ENCODE data around the gene SELENOO. TPM values are rescaled to one million over a fixed set of nuclear protein-coding genes. Genes with fewer than 3 reads are reported as not detected.

Gene SELENOO
- polyA plus RNA-seq, 1 experiment: 6.8 TPM

- Histone ChIP-seq H3K4me3 (ENCODE audit: low read depth, low read length) (no peak overlapping the region), H3K27ac (ENCODE audit: low read depth, low read length) (no peak overlapping the region), H3K9me3 (ENCODE audit: control insufficient read depth, insufficient read depth, low read length) (no peaks in the 10 kb centered on the region; the same call in 1 of the 2 replicates), H3K27me3 (ENCODE audit: control insufficient read depth, insufficient read depth, low read length) (no peaks in the 10 kb centered on the region)
- CTCF ChIA-PET: no interaction called here
- DNase-seq (ENCODE audit: low read depth, low spot score): no peak
- TF ChIP-seq, protein P1, sequence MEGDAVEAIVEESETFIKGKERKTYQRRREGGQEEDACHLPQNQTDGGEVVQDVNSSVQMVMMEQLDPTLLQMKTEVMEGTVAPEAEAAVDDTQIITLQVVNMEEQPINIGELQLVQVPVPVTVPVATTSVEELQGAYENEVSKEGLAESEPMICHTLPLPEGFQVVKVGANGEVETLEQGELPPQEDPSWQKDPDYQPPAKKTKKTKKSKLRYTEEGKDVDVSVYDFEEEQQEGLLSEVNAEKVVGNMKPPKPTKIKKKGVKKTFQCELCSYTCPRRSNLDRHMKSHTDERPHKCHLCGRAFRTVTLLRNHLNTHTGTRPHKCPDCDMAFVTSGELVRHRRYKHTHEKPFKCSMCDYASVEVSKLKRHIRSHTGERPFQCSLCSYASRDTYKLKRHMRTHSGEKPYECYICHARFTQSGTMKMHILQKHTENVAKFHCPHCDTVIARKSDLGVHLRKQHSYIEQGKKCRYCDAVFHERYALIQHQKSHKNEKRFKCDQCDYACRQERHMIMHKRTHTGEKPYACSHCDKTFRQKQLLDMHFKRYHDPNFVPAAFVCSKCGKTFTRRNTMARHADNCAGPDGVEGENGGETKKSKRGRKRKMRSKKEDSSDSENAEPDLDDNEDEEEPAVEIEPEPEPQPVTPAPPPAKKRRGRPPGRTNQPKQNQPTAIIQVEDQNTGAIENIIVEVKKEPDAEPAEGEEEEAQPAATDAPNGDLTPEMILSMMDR (IDR thresholded peaks at IDR 0.05; ENCODE audit: low read depth, low read length): no peak
- POLR2A ChIA-PET: interaction anchor here (0.7 kb wide), 1 partner anchor 256 kb away, joined by 3 read pairs; no protein-coding TSS in a partner anchor
Measured at GRCh38 chr22:50207383-50208140, 6.8 kb downstream of the SELENOO start.

- no peak overlapping the region for H3K27ac ChIP-seq (ENCODE audit: low read depth, low read length)
- H3K27me3 ChIP-seq (ENCODE audit: control insufficient read depth, insufficient read depth, low read length): no peaks in the 10 kb centered on the region
- CTCF ChIA-PET: interaction anchor here (0.7 kb wide), 2 partner anchors 60 to 414 kb away, joined by 3 read pairs; no protein-coding TSS in a partner anchor
- TF ChIP-seq, protein P1 (IDR thresholded peaks at IDR 0.05; ENCODE audit: low read depth, low read length): no peak
- H3K9me3 ChIP-seq (ENCODE audit: control insufficient read depth, insufficient read depth, low read length): no peaks in the 10 kb centered on the region; the same call in 1 of the 2 replicates
- POLR2A ChIA-PET: no interaction called here
- no peak overlapping the region for H3K4me3 ChIP-seq (ENCODE audit: low read depth, low read length)
- no peak for DNase-seq (ENCODE audit: low read depth, low spot score)
Measured at GRCh38 chr22:50208430-50208938, 7.7 kb downstream of the SELENOO start.

GRCh38 chr22:50208939-50209892, 8.4 kb downstream of the SELENOO start:
- no peak for DNase-seq (ENCODE audit: low read depth, low spot score)
- Histone ChIP-seq H3K4me3 (ENCODE audit: low read depth, low read length) (no peak overlapping the region), H3K27me3 (ENCODE audit: control insufficient read depth, insufficient read depth, low read length) (no peaks in the 10 kb centered on the region), H3K9me3 (ENCODE audit: control insufficient read depth, insufficient read depth, low read length) (no peaks in the 10 kb centered on the region; the same call in 1 of the 2 replicates), H3K27ac (ENCODE audit: low read depth, low read length) (no peak overlapping the region)
- TF ChIP-seq, protein P1 (IDR thresholded peaks at IDR 0.05; ENCODE audit: low read depth, low read length): no peak
- ChIA-PET POLR2A (no interaction called here), CTCF (interaction anchor here (0.7 kb wide), 1 partner anchor 415 kb away, joined by 3 read pairs; no protein-coding TSS in a partner anchor)

- no peaks in the 10 kb centered on the region for H3K27me3 ChIP-seq (ENCODE audit: control insufficient read depth, insufficient read depth, low read length)
- no peaks in the 10 kb centered on the region; the same call in 1 of the 2 replicates for H3K9me3 ChIP-seq (ENCODE audit: control insufficient read depth, insufficient read depth, low read length)
- TF ChIP-seq, protein P1 (IDR thresholded peaks at IDR 0.05; ENCODE audit: low read depth, low read length): peak; percentile 92
- no peak for DNase-seq (ENCODE audit: low read depth, low spot score)
- no peak overlapping the region for H3K27ac ChIP-seq (ENCODE audit: low read depth, low read length)
- ChIA-PET POLR2A (no interaction called here), CTCF (no interaction called here)
- H3K4me3 ChIP-seq (ENCODE audit: low read depth, low read length): no peak overlapping the region
Measured at GRCh38 chr22:50209893-50210292, 9.1 kb downstream of the SELENOO start.

All from AG04450 (cell line).